Smooth muscle cell of the brain vasculature (primary cell): ENCODE measurements around the gene GRID1.

Source experiments
- DNase-seq: peaks from one replicate; pipeline ENCODE4 v3.0.0-alpha.2; 2012; ENCODE audit warnings: low read depth, low spot score

The GRID1 gene

DNA sequence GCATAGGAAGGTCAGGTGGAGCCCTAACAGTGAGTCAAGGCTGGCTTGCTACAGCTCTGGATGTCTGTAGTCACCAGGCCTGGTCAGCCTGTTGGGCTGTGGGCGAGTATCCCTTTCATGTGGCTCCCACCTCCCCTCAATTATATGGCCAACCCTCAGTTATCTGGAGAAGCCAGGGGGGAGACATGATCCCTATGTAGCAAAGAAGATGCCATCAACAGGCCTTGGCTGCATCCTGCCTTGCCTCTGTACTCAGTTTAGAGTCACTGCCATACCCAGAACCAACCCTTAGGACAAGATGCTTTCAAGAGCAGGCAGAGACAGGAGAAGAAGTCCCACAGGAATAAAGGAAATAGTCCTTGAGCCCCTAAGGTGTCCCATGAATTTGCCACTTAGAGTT lies 763.9 kb downstream of the GRID1 start:
- no peak for DNase-seq

- no peak for DNase-seq
Measured at GRCh38 chr10:85602306-85602705, 764.3 kb downstream of the GRID1 start.

GRCh38 chr10:85601526-85601925 lies 765.1 kb downstream of the GRID1 start:
- DNase-seq, result no peak

DNA sequence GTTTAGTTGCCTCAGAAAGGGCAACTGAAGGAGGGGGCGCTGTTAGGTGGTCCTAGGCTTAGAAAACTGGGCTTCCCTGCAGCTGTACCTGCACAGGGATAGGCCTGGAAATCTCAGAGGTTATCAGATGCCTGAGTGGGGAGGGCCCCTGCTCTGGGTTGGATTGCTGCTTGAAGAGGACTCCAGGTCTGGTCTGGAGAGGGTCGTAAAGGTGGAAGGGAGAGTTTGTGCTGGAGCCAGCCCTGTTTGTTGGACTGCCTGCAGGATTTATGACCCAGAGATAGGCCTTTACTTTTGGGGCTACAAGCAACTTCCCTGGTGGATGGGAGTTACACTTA lies 765.9 kb downstream of the GRID1 start:
- DNase-seq, result no peak

GRCh38 chr10:85600026-85600743 lies 766.4 kb downstream of the GRID1 start:
- DNase-seq, result no peak

- no peak for DNase-seq
Measured at GRCh38 chr10:85599081-85599480, 767.5 kb downstream of the GRID1 start.

GRCh38 chr10:85598646-85599045 lies 767.9 kb downstream of the GRID1 start:
- no peak for DNase-seq

DNA sequence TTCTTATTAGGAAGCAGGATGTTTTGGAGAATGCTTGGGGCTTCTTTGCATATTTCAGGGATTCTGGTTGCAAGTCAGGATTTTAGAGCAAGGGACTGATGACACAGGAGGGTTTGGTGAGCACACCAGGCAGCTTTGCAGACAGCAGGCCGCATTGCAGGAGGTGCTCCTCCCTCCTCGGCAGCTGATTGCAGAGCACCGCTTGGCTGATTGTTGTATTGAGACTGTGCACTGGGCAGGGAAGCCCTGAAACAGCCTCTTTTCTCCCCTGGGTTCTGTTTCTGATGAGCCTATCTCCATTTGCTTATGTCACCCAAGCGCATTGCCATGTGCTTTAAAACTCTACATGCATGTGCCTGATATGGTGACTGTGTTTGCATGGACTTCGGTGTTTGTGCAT lies 769.6 kb downstream of the GRID1 start:
- DNase-seq, result no peak

GRCh38 chr10:85596389-85596788 lies 770.2 kb downstream of the GRID1 start:
- DNase-seq, result no peak

- no peak for DNase-seq
Measured at GRCh38 chr10:85594239-85594638, 772.4 kb downstream of the GRID1 start.

DNA sequence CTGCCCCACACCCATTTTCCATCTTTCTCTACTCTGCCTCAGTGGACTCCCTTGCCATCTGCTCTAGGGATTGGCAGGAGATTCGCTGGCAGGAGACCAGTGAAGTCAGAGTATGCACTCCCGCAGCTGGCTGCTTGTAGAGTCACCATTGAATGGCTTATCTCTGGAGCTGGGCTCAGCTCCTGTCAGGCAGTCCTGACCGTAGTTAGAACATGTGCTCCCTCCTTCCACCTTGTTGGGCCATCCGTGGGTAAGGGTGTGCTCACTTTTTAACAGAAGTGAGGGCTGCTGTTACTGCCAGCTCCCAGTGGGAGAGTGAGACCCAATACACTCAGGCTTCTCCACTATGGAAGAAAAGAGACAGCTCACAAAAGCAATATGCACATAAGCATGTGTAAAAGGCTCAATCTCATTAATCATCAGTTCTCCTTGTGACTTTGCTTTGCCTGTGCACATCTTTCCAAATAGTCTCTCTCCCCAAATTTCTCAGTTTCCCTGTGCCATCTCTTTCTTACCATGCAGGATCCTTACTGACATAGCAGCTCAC lies 773.3 kb downstream of the GRID1 start:
- no peak for DNase-seq

DNA sequence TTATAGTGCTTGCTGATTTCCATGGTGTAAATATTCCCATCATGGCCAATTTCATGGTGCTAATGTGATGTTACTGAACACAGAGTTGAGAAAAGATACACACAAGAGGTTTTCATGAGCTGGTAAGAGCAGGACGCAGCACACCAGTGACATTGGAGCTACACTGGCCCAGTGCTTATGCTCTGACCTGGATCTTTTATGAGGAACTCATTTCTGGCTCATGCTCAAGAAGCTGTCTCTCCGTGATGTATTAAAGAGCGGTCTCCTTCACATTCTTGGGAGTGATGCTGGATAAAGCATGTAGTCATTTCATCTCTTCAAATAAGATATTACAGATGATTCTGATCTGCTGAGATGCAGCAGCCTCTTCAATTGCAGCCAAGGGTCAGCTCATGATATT lies 785.2 kb downstream of the GRID1 start:
- DNase-seq, result no peak

- DNase-seq, result no peak
Measured at GRCh38 chr10:85580585-85580984, 786.0 kb downstream of the GRID1 start.

GRCh38 chr10:85578860-85579259 lies 787.7 kb downstream of the GRID1 start:
- DNase-seq, result no peak

GRCh38 chr10:85575441-85575840 lies 791.2 kb downstream of the GRID1 start:
- DNase-seq, result no peak

- no peak for DNase-seq
Measured at GRCh38 chr10:85570871-85571270, 795.7 kb downstream of the GRID1 start.

DNA sequence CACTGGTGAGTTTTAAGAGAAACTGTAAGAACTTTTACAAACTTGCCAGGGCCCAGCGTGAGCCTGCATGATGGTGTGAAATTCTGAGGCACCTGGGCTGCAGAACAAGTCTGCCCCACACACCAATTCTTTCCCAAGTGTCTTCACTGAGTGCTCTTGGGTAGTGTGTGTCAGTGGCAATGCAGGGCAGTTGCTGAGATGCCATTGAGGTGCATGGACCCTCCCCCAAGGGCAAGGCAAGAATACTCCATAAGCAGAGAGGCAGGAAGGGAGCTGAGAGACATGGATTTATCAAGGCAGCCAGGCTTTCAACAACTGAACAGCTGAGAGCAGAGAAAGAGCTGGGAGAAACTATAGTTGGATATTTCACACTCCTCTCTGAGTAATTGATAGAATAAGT lies 801.2 kb downstream of the GRID1 start:
- no peak for DNase-seq

- DNase-seq, result no peak
Measured at GRCh38 chr10:85558533-85558932, 808.1 kb downstream of the GRID1 start.

- DNase-seq, result no peak
Measured at GRCh38 chr10:85557706-85558105, 808.9 kb downstream of the GRID1 start.

DNA sequence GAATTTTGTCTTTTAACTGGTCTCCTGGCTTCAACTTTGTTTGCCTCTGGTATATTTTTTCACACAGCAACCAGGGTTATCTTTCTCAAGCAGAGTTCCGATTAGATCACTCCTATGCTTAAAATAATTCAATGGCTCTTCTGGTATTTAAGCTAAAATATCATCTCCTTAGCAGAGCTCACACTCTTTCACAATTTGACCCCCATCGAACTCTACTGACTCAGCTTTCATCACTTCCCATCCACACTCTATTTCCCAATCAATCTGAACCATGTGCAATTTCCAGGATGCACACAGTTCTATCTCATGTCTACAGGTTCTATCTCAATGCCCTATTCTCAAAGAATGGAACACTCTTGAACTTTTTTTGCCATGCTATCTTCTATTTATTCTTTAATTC lies 809.5 kb downstream of the GRID1 start:
- DNase-seq, result no peak
